Measurements from ENCODE around the gene CBY1. TPM values are rescaled to one million over a fixed set of nuclear protein-coding genes. Genes with fewer than 3 reads are reported as not detected.

CBY1 gene
- total and polyA plus RNA-seq, 2 donors (not counting 1 experiment from before 2014, with no cell fraction given), result 6.0 to 20.7 TPM

GRCh38 chr22:38707984-38708383 lies 51.5 kb downstream of the CBY1 start:
- H3K4me2 ChIP-seq (replicated peaks; ENCODE audit: low read depth, low read length, poor library complexity, severe bottlenecking), result peak overlapping the region; percentile 87
- Mint-ChIP-seq H3K4me1 (peaks cover 75% of the 10 kb centered on the region), H3K27me3 (no peaks in the 10 kb centered on the region), H3K9me3 (ENCODE audit: insufficient read depth) (no peaks in the 10 kb centered on the region), H3K4me3 (peak overlapping the region; percentile 94), H3K27ac (peak overlapping the region; percentile 86)
- H3K27ac ChIP-seq (ENCODE audit: low read length in 2 of 2), result peak overlapping the region in 1 of 2 donors; percentile 73
- no peaks in the 10 kb centered on the region for H3K27me3 ChIP-seq (replicated peaks in 1 of 4; ENCODE audit: control extremely low read depth in 1 of 4, control insufficient read depth in 3 of 4, insufficient read depth in 4 of 4, low read length in 3 of 4)
- TF ChIP-seq EZH2 (IDR thresholded peaks at IDR 0.05; ENCODE audit: borderline replicate concordance, insufficient read depth, low read depth, low read length, poor library complexity, severe bottlenecking) (no peak), CTCF (IDR thresholded peaks at IDR 0.05) (no peak)
- peaks cover 72% of the 10 kb centered on the region for H3K79me2 ChIP-seq (ENCODE audit: control insufficient read depth, insufficient read depth, low read length)
- POLR2A ChIA-PET, result no interaction called here
- 80% methylated on average over 1 of the region's 3 CpGs for WGBS (ENCODE audit: insufficient coverage)
- H3K36me3 ChIP-seq (replicated peaks in 1 of 2; ENCODE audit: control extremely low read depth in 1 of 2, control insufficient read depth in 1 of 2, extremely low read depth in 1 of 2, insufficient read depth in 2 of 2, low read length in 1 of 2), result peaks cover 0 to 28% of the 10 kb centered on the region in 2 experiments
- peaks cover 47 to 48% of the 10 kb centered on the region in 2 donors for H3K4me1 ChIP-seq (ENCODE audit: control insufficient read depth in 2 of 2, insufficient read depth in 2 of 2, low read length in 2 of 2)
- ATAC-seq (ENCODE audit: low read depth) (no peak), DNase-seq (no peak)
- no peak overlapping the region for H2AFZ ChIP-seq (ENCODE audit: insufficient read depth, low read depth, low read length, poor library complexity, severe bottlenecking)
- H3K4me3 ChIP-seq (ENCODE audit: control extremely low read depth in 1 of 5, extremely low read depth in 1 of 5, insufficient read depth in 1 of 5, low read depth in 2 of 5, low read length in 4 of 5), result peak overlapping the region in 1 of 5 experiments; percentile 81
- no peaks in the 10 kb centered on the region for H3K9me3 ChIP-seq (ENCODE audit: control extremely low read depth in 1 of 3, control insufficient read depth in 2 of 3, insufficient read depth in 1 of 3, low read length in 2 of 3)
- H4K20me1 ChIP-seq (ENCODE audit: control insufficient read depth, insufficient read depth, low read length, poor library complexity, severe bottlenecking), result peaks cover 69% of the 10 kb centered on the region
- CTCF ChIA-PET, result interaction anchor here (0.9 to 6.6 kb wide), 6 partner anchors 9 to 610 kb away, joined by 3 to 35 read pairs (median 4); partner anchors contain the start of gene TOMM22
- intact Hi-C loops (cut with micrococcal nuclease), result loop anchor here (5.0 to 10.0 kb wide), 2 partner anchors 523 to 609 kb away; partner anchors contain the start of genes PLA2G6 and RPL3
- no peak overlapping the region for H3K9ac ChIP-seq (ENCODE audit: low read length)

- Histone ChIP-seq H2AFZ (ENCODE audit: insufficient read depth, low read depth, low read length, poor library complexity, severe bottlenecking) (no peak overlapping the region), H3K4me1 (ENCODE audit: control insufficient read depth in 2 of 2, insufficient read depth in 2 of 2, low read length in 2 of 2) (peaks cover 52 to 53% of the 10 kb centered on the region in 2 donors), H3K79me2 (ENCODE audit: control insufficient read depth, insufficient read depth, low read length) (peaks cover 85% of the 10 kb centered on the region), H3K4me3 (ENCODE audit: control extremely low read depth in 1 of 5, extremely low read depth in 1 of 5, insufficient read depth in 1 of 5, low read depth in 2 of 5, low read length in 4 of 5) (peak overlapping the region in 2 of 5 experiments; percentile 18 to 47), H3K27me3 (replicated peaks in 1 of 4; ENCODE audit: control extremely low read depth in 1 of 4, control insufficient read depth in 3 of 4, insufficient read depth in 4 of 4, low read length in 3 of 4) (no peaks in the 10 kb centered on the region), H3K4me2 (replicated peaks; ENCODE audit: low read depth, low read length, poor library complexity, severe bottlenecking) (peak overlapping the region; percentile 87), H4K20me1 (ENCODE audit: control insufficient read depth, insufficient read depth, low read length, poor library complexity, severe bottlenecking) (peaks cover 83% of the 10 kb centered on the region), H3K36me3 (replicated peaks in 1 of 2; ENCODE audit: control extremely low read depth in 1 of 2, control insufficient read depth in 1 of 2, extremely low read depth in 1 of 2, insufficient read depth in 2 of 2, low read length in 1 of 2) (peaks cover 0 to 29% of the 10 kb centered on the region in 2 experiments), H3K27ac (ENCODE audit: low read length in 2 of 2) (peak overlapping the region; percentile 64 to 73), H3K9me3 (ENCODE audit: control extremely low read depth in 1 of 3, control insufficient read depth in 2 of 3, insufficient read depth in 1 of 3, low read length in 2 of 3) (no peaks in the 10 kb centered on the region), H3K9ac (ENCODE audit: low read length) (peak overlapping the region; percentile 36)
- DNase-seq (peak; percentile 66), ATAC-seq (ENCODE audit: low read depth) (no peak)
- peaks cover 78% of the 10 kb centered on the region for H3K4me1 Mint-ChIP-seq
- CTCF ChIA-PET, result interaction anchor here (0.7 to 1.6 kb wide), 9 partner anchors 9 to 657 kb away, joined by 3 to 5 read pairs (median 3); no protein-coding TSS in a partner anchor
- POLR2A ChIA-PET, result interaction anchor here (0.6 to 1.0 kb wide), 2 partner anchors 22 to 392 kb away, joined by 3 to 5 read pairs; partner anchors contain the start of gene CSNK1E
- no peaks in the 10 kb centered on the region for H3K27me3 Mint-ChIP-seq
- peak overlapping the region; percentile 87 for H3K27ac Mint-ChIP-seq
- no peaks in the 10 kb centered on the region for H3K9me3 Mint-ChIP-seq (ENCODE audit: insufficient read depth)
- peak overlapping the region; percentile 79 for H3K4me3 Mint-ChIP-seq
- no peak for TF ChIP-seq EZH2 (IDR thresholded peaks at IDR 0.05; ENCODE audit: borderline replicate concordance, insufficient read depth, low read depth, low read length, poor library complexity, severe bottlenecking)
- no peak for TF ChIP-seq CTCF (IDR thresholded peaks at IDR 0.05)
- 100% methylated on average over 2 of the region's 3 CpGs for WGBS (ENCODE audit: insufficient coverage)
- intact Hi-C loops (cut with micrococcal nuclease), result loop anchor here (5.0 to 10.0 kb wide), 2 partner anchors 525 to 608 kb away; partner anchors contain the start of genes PLA2G6 and RPL3
These were observed 52.9 kb downstream of the CBY1 start for GRCh38 chr22:38709306-38709705.

All from B cell (primary cell).